ENCODE measurements around the gene PHEX.

PHEX gene

DNA sequence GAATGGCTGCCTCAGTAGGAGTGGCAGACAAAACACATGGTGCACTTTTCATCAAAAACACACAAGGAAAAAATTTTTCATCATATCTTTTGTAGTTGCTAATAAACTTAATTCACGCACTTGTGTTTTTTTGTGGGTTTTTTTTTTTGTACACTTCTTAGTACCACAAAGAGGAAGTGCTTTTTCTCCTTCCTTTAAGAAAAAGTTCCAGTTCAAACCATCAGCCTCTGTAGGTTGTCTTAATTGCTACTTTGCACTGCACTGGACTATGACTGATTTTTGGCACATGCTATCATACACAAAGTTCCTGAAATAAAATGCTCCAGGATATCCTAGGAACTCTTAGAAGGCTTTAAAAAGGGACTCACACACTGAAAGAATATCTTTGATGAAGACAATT lies at the start of gene PHEX:
TSS of gene PHEX (plus strand) at position 242 of the 400 bp plus-strand sequence. CDS start 681 bp downstream, outside the sequence.
- DNase-seq = no peak

DNA sequence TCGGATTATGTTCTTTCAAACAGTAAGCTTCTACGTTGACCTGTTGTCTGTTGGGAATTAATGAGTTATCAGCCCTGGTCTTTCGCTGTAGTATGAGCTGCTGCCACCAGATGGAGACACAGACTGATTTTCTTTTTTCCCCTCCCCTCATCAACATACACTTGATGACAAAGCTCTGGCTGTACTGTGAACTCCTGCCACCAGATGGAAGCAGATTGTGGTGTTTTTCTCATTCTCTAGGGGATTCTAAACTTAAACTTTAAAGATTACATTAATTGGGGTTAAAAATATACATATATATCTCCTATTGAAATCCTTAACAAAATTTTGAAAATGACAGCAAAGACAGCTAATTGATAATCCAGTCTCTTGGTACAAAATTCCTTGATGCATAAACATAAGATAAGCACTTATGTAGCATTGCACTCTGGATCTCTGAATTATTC lies 46.8 kb upstream of the PHEX start:
- DNase-seq = peak; percentile 9 to 74 (median 44)

DNA sequence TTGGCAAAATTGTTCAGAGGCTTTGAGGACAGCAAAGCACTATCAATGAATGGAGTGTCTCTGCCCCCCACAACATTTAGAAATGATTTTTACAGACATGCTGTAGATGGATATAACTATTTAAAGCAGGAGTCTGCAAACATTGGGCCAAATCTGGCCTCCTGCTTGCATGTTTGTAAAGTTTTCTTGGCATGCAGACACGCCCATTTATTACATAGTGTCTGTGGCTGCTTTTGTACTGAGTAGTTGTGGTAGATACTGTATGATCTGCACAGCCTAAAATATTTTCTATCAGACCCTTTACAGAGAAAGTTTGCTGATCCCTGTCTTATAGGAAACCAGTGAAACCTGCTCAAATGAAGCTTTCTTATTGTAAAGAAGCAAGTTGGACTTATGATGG lies 45.5 kb upstream of the PHEX start:
- DNase-seq = no peak

DNA sequence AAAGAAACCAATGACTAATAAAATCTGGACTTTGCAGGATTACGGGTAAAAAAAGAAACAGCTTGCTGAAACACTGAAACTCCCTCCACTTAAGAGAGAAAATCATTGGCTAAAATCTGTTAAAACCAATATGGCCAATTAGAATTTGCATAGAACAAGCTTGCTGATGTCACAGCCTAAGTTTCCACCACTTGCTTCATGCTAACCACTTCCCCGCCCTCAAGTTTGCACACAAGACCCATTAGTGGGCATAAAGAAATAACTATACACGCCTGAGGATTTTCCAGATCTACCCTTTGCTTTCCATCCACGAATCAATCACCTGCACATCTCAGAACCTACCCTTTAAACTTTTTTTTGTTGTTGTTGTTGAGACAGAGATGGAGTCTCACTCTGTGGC lies 42.7 kb upstream of the PHEX start:
- no peak for DNase-seq

DNA sequence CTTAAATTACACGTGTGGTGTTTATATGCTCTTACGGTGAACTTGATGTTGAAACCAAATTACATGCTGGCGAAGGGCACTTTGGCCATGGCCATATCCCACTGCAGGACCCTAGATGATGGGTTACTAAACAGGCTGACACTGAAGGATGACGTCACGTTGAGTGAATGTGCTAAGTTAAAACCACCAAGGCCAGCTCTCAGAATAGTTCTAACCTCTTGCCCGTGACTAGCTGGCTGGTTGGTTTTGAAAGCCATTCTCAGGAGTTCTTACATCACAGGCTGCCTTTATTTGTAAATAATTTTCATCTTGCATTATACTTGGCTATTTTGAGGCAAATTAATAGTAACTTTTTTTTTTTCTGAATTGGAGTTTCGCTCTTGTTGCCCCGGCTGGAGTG lies 41.3 kb upstream of the PHEX start:
- no peak for DNase-seq

DNA sequence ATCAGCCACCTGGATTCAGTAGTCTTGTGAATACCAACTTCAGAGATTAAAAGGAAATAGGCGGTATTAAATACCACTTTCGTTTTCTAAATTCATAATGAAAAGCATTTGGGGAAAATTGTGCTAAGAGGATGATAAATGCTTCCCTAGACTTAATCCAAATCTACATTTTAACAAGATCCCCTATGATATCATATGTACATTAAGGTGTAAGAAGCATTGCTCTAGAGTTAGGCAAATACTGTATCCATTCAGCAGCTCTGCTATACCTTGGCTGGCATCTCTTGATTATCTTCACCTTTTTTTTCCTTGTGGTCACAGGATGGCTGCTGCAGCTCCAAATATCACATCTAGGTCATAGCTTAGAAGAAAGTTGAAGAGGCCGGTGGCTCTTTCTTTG lies 40.6 kb upstream of the PHEX start:
- no peak for DNase-seq

DNA sequence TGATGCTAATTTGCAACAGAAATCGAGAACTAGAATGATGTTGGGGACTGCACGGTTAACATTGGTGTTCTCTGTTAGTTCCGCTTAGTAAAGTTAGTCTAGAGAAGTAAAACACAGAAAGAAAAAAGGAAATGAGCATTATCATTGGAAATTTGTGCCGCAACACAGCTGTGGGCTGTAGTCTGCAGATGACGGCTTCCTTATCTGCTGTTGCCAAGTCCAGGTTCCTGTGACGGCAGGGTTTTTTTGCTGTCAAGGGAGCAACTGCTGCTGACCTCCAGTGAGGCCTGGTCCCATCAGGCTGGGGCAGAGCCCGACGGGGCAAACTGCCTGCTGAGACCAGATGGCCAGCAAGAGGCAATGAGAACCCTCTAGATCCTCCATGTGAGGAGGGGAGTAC lies 38.9 kb upstream of the PHEX start:
- no peak for DNase-seq

DNA sequence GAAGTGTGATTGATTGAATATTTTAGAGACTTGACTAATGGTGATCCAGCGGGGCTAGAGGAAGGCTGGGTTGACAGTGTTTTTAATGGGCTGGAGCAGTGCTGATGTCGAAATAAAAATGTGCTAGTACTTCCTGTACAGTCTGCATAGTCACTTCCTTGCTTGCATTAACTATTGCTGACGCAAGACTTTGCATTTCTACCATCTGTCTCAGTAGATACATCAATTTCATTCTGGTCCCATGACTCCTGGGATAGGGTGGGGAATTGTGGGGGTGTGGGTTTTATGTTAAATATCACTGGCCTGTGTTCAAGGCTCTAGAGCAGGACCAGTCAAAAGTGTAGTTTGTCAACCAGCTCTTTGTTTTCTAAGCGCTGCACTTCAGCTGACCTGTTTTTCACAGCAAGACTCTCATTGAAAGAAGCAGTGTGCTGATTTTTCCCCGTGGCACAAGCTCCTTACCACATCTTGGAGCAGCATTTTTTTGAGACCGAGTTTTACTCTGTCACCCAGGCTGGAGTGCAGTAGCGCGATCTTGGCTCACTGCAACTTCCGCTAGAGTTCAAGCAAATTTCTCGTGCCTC lies 35.2 kb upstream of the PHEX start:
- DNase-seq = no peak

DNA sequence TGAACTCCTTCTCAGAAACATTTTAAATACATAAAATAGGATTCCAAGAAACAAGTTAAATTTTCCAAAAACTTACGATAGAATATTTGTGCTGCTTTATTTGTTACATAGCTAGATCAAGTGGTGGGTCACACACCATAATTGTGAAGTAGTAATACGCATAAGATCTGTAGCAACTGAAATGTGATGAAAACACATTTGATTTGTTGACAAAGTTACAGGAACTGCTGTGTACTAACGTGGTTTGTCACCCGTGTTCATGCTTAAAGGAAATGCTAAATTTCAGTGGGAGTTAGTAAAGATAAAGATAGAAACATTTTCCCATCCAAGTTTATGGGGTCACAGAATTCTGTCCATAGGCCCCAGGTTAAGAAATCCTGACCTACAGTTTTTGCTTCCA lies 34.1 kb upstream of the PHEX start:
- DNase-seq = no peak

DNA sequence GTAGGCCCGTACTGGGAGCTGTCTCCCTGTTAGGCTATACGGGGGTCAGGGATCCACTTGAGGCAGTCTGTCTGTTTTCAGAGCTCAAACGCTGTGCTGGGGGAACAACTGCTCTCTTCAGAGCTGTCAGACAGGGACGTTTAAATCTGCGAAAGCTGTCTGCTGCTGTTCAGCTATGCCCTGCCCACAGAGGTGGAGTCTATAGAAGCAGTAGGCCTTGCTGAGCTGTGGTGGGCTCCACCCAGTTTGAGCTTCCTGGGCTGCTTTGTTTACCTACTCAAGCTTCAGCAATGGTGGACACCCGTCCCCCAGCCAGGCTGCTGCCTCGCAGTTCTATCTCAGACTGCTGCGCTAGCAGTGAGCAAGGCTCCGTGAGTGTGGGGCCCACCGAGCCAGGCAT lies 27.3 kb upstream of the PHEX start:
- DNase-seq = no peak

DNA sequence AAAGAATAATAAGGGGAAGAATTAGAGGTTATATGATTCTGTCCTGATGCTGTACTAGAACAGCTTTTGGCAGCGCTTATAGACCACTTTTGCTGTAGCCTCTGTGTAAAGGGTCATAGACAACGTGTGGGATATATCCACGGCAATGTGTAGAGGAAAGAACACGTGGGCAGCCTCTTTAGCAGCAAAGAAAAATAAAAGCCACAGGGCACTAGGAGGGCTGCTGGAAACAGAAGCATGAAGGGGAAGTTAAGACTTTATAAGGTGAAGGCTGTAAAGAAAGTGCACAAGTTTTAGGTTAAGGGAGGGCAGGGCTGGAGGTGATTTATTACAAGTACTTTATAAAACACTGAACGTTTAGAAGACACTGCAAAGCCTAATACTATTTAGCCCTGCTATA lies 20.1 kb upstream of the PHEX start:
- no peak for DNase-seq

DNA sequence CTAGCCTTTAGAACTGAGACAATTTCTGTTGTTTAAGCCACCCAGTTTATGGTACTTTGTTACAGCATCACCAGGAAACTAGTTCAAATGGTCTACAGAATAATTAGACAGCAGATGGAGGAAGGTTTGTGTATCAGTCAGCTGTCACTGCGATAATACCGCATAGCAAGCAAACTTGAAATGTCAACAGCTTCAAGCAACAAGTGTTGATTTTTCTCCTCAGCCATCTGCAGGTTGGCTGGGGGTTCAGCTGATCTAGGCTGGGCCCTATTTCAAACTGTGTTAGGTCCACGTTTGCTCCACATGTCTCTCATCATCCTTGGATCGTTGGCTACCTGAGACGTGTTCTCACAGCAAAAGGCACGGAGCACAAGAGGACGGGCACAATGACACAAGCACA lies 19.2 kb upstream of the PHEX start:
- no peak for DNase-seq

DNA sequence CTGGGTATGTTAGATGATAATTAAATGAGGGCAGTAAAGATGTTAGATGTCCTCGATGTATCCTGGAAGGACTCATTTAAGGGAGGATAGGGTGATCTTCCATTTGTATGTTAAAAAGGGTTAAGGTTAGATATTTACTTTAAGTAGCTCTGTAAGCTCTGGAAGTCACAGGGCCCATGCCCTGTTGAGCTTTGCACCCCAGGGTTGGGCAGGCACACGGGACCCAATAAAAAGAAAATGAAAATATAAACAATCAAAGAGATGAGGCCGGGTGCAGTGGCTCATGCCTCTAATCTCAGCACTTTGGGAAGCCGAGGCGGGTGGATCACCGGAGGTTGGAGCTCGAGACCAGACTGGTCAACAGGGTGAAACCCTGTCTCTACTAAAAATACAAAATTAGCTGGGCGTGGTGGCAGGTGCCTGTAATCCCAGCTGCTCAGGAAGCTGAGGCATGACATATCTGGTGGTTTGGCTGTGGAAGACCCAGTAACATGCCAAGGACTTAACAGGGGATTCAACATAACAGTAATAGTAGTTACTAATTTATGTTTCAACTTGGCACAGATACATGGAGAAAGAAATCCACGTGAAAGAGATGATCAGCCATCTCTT lies 16.9 kb upstream of the PHEX start:
- DNase-seq = no peak

DNA sequence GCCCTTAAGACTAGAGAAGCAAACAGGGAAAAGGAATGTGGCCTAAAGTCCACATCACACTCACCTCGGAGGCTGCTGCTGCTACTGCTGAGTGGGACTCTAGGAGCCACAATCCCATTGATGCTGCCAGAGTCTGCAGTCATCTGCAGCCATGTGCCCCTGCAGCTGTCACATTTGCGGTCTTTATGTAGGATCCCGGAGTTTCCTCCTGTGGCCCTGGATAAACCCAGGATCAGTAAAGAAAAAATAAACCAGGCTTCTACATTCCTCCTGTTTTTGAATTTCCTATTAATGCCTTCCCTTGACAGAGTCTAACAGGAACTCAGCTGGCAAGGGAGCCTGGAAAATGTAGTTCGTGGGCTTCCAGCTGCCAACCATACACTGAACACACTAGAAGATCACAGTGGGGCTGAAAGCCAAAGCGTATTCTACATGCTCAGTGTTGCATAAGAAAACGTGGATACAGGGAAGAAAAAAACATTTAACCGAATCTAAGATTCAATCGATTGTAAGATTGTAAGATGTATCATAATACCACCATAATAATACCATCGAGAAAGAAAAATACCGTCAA lies 10.3 kb upstream of the PHEX start:
- no peak for DNase-seq

DNA sequence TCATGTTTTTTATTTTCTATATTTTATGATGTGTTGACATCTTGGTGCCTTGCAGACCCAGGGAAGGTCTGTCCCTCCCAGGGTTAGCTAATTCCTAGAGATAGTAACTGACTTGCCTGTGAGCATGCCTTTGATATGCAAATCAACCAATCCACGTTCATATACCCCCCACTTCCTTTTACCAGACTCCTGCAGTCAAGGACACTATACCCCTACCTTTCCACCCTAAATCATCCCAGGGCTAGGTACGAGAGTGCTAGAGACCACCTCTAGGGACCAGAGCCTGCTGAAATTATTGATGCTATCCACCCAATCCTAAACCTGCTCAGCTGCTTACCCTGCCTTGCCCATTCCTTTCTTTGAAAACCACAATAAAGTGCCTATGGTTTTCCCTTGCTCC lies 7.5 kb upstream of the PHEX start:
- DNase-seq = no peak

DNA sequence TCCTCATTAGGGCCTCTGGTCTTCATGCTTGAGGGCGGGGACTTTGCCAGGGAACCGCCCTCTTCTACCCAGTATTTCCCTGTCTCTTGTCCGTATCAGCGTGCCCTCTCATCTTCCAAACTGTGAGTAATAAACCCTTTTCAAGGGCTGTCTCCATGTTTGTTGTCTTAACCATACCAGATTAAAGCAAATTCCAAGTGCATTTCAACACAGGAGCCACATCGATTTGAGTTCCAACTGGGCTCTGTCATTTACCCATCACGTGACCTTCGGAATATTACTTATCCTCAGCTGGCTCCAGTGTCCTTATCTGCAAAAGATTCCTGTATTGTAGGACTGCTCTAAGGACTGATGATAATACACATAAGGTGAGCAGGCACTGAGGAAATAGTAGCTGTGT lies 6.4 kb upstream of the PHEX start:
- DNase-seq = no peak

DNA sequence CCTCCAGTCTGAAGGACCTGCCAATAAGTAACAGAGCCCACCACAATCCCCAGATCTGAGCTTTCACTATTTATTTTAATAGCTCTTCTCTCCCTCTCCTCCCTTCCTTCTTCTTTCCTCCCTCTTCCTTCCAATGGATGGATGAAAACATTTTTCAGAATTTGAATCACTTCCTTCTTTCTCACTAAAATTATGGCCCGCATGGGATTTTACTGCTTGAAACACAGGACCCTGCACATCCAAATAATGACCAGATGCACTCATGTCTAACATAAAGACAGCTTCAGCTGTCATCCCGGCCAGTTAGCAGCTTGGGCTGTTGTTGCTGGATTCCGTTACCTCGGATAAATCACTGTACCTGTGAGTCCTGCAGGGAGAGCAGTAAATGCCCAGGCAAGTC lies 5.4 kb upstream of the PHEX start:
- DNase-seq = no peak

DNA sequence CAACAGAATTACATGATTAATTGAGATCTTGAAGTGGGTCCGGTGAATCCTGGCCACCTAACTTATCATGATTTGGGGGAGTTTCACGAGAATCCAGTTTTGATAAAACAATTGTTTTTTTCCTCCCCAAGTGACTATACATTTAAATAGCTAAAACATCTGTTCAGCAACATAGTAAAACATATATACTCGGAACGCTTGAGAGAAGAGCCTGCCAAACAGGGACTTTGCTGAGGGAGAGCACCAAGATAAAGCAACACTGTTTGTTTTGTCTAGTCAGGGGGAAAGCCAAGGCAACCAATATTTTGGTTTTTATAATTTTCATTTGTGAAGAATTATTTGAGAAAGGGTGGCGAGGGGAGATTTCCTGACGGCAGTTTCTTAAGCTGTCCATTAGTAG lies 381 bp downstream of the PHEX start:
- no peak for DNase-seq

DNA sequence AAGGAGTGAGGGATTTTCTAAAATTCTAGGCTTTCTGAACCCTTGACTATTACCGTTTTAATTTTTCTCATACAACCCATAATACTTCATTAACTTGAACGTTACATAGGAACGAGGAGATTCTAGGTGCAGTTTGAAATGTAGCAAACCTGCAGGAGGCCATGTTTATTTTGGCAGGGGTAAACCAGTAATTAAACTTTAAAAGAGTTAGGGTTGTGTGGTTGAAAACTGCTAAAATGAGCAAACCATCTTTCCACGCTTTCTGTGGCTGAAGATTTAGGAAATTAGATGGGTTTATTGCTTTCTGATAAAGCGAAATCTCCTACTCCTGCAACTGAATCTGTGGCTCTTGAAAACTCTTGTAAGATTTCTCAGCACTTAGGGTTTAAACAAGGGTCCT lies 1.7 kb downstream of the PHEX start:
- no peak for DNase-seq

DNA sequence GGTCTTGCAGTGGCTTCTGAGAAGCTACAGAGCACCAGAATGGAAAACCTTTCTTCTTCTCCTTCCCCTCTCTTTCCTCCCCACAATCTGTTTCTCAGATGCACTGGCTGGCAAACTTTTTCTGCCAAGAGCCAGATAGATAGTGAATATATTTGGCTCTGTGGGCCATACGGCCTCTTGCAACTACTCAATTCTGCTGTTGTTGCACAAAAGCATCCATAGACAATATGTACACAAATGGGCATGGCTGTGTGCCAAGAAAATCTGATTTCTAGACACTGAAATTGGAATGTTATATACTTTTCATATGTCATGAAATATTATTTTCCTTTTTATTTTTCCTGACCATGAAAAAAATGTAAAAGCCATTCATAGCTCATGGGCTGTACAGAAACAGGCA lies 3.1 kb downstream of the PHEX start:
- DNase-seq = no peak

DNA sequence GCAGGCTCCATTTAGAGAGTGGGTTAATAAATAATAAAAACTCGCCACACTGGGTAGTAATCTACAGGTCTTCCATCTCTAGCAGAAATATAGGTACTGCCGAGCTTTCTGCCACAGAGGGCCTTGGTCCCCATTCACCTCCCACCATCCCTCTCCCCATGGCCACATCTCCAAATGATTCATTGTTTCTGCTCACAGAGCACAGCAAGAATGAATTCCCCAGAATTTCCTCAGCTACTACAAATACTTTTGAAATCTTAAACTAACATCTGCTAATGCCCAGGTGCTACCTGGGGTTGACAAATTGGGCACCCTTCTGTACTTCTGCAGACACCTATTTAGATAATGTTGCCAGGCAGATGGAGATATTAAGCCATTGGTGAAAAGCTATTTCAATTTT lies 5.1 kb downstream of the PHEX start:
- no peak for DNase-seq

DNA sequence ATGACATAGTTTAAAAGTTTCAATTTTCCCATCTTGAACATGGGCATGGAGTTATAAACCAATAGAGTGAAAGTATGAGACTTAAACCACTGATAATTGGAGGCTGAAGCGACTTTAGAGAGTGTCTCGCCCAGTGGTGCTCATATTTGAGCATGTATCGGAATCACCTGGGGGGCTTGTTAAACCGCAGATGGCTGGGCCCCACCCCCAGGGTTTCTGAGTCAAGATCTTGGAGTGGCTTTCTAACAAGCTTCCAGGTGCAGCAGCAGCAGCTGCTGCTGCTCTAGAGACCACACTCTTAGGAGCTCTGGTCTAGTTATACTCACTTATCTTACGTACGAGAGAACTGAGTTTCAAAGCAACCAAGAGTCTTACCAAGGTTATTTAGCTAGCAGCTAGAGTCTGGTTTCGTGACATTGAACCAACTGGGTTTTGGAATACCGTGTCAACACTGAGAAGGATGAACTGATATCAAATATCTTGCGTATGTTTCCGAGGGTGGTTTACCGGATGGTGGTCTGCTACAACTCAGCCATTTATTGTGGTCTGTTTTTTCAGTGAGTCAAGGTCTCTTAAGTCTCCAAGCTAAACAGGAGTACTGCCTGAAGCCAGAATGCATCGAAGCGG lies 5.9 kb downstream of the PHEX start:
- DNase-seq = no peak

DNA sequence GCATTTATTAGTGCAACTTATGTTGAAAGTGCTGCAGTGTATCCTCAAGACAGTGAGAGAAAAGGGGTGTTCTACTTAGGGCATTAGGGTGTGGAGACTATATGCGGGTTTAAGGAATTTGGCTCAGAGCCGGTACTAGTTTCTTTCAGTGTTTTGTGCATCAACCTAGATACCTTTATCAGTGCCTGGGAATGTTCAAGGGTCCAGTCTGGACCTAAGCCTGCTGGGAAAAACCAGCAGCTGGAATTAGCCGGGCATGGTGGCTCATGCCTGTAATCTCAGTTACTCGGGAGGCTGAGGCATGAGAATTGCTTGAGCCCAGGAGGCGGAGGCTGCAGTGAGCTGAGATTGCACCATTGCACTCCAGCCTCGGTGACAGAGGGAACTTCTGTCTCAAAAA lies 7.4 kb downstream of the PHEX start:
- DNase-seq = no peak

DNA sequence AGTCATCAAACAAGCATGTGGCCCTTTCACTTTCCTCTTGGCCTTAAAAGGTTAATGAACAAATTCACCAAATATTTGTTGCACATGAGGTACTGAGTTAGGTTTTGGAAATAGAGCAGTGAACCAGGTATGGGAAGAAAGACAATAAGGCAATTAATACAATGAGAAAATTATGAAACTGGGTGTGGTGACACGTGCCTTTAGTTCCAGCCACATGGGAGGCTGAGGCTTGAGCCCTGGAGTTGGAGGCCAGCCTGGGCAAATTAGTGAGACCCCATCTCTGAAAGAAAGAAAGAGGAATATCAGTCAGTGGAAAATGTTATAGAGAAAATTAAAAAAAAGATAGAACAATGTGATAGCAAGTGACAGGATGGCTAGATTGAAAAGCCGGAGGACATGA lies 8.1 kb downstream of the PHEX start:
- DNase-seq = no peak
